ENCODE data around the gene ZFPL1.

ZFPL1 gene

GRCh38 chr11:65060913-65061408 is 23.1 kb upstream of the ZFPL1 start:
- DNase-seq = no peak

- no peak for DNase-seq
Observed at GRCh38 chr11:65063532-65063931, 20.5 kb upstream of the ZFPL1 start.

- no peak for DNase-seq
Observed at GRCh38 chr11:65064847-65065240, 19.2 kb upstream of the ZFPL1 start.

- no peak for DNase-seq
Observed at GRCh38 chr11:65065851-65066250, 18.2 kb upstream of the ZFPL1 start.

- DNase-seq = no peak
Observed at GRCh38 chr11:65066315-65066714, 17.7 kb upstream of the ZFPL1 start.

- DNase-seq = no peak
Observed at GRCh38 chr11:65066805-65067291, 17.2 kb upstream of the ZFPL1 start.

- no peak for DNase-seq
Observed at GRCh38 chr11:65067446-65067845, 16.6 kb upstream of the ZFPL1 start.

- no peak for DNase-seq
Observed at GRCh38 chr11:65069217-65069616, 14.8 kb upstream of the ZFPL1 start.

GRCh38 chr11:65071907-65072630 is 12.0 kb upstream of the ZFPL1 start:
- no peak for DNase-seq

- DNase-seq = no peak
Observed at GRCh38 chr11:65072631-65072966, 11.4 kb upstream of the ZFPL1 start.

GRCh38 chr11:65077451-65077850 is 6.6 kb upstream of the ZFPL1 start:
- no peak for DNase-seq

- peak; percentile 61 for DNase-seq
Observed at GRCh38 chr11:65078151-65078550, 5.9 kb upstream of the ZFPL1 start.

- no peak for DNase-seq
Observed at GRCh38 chr11:65078786-65079342, 5.2 kb upstream of the ZFPL1 start.

GRCh38 chr11:65083134-65083833 is 738 bp upstream of the ZFPL1 start:
- no peak for DNase-seq

- DNase-seq = no peak
Observed at GRCh38 chr11:65084598-65085375, 765 bp downstream of the ZFPL1 start.

- no peak for DNase-seq
Observed at GRCh38 chr11:65085446-65085845, 1.4 kb downstream of the ZFPL1 start.

- no peak for DNase-seq
Observed at GRCh38 chr11:65086809-65087208, 2.8 kb downstream of the ZFPL1 start.

GRCh38 chr11:65087216-65087615 is 3.2 kb downstream of the ZFPL1 start:
- no peak for DNase-seq

- DNase-seq = no peak
Observed at GRCh38 chr11:65087827-65088226, 3.8 kb downstream of the ZFPL1 start.

GRCh38 chr11:65089621-65090020 is 5.6 kb downstream of the ZFPL1 start:
- DNase-seq = no peak

GRCh38 chr11:65090628-65091027 is 6.6 kb downstream of the ZFPL1 start:
- DNase-seq = no peak

- no peak for DNase-seq
Observed at GRCh38 chr11:65095427-65095826, 11.4 kb downstream of the ZFPL1 start.

Data from activated CD4-positive, alpha-beta T cell treated with anti-CD3 and anti-CD28 coated beads for 1 hour (primary cell).